SH-SY5Y (cell line): ENCODE data around the gene ARHGAP1.

ENCODE experiments used
- GATA2 ChIP-seq: IDR thresholded peaks from 2 replicates; pipeline ENCODE4 v1.6.1; 2011; ENCODE audit warnings: mild to moderate bottlenecking, low read depth, low read length
- GATA3 ChIP-seq: IDR thresholded peaks from 2 replicates; pipeline ENCODE4 v1.6.1; 2011; ENCODE audit warnings: low read depth, mild to moderate bottlenecking, low read length, moderate library complexity

- no peak for TF ChIP-seq GATA2
- no peak for TF ChIP-seq GATA3
Measured at GRCh38 chr11:46632502-46632901, 67.9 kb downstream of the ARHGAP1 start.
